ENCODE measurements around the gene PXK. TPM values are rescaled to one million over a fixed set of nuclear protein-coding genes. Genes with fewer than 3 reads are reported as not detected.

The PXK gene
- total and polyA plus RNA-seq, 7 experiments from 2014 or later = 17.3 to 38.9 (median 23.1) TPM

GRCh38 chr3:58459160-58459559, 126.5 kb downstream of the PXK start:
- H3K9me3 Mint-ChIP-seq = peaks cover 4 to 27% (median 16%) of the 10 kb centered on the region in 11 donors
- Histone ChIP-seq H3K9me3 (ENCODE audit: control insufficient read depth in 2 of 3, low read length in 3 of 3) (peaks cover 0 to 7% (median 0%) of the 10 kb centered on the region in 3 experiments), H3K27ac (ENCODE audit: low read depth, low read length) (no peak overlapping the region), H3K4me3 (ENCODE audit: low read length) (no peak overlapping the region), H3K4me1 (ENCODE audit: control insufficient read depth in 2 of 2, insufficient read depth in 2 of 2, low read length in 2 of 2) (peaks cover 3 to 7% of the 10 kb centered on the region in 2 donors), H3K27me3 (ENCODE audit: control insufficient read depth in 2 of 2, insufficient read depth in 2 of 2, low read length in 2 of 2) (no peaks in the 10 kb centered on the region), H3K36me3 (ENCODE audit: control insufficient read depth in 2 of 3, insufficient read depth in 3 of 3, low read length in 3 of 3) (no peaks in the 10 kb centered on the region)
- peaks cover 0 to 5% (median 0%) of the 10 kb centered on the region in 5 donors for H3K27me3 Mint-ChIP-seq
- H3K4me1 Mint-ChIP-seq = peaks cover 0 to 8% (median 6%) of the 10 kb centered on the region in 7 donors
- no peak overlapping the region for H3K4me3 Mint-ChIP-seq
- POLR2A ChIA-PET = no interaction called here
- H3K36me3 Mint-ChIP-seq = peaks cover 2 to 13% (median 10%) of the 10 kb centered on the region in 5 donors
- CTCF ChIA-PET = interaction anchor here (0.6 kb wide), 1 partner anchor 12 kb away, joined by 3 read pairs; no protein-coding TSS in a partner anchor
- DNase-seq (no peak), ATAC-seq (no peak)
- intact Hi-C loops (cut with micrococcal nuclease) = no loop called here
- no peak overlapping the region for H3K27ac Mint-ChIP-seq

GRCh38 chr3:58462829-58463180, 130.1 kb downstream of the PXK start:
- H3K9me3 ChIP-seq (ENCODE audit: control insufficient read depth in 2 of 3, low read length in 3 of 3) = no peaks in the 10 kb centered on the region
- H3K36me3 ChIP-seq (ENCODE audit: control insufficient read depth in 2 of 3, insufficient read depth in 3 of 3, low read length in 3 of 3) = no peaks in the 10 kb centered on the region
- H3K4me1 ChIP-seq (ENCODE audit: control insufficient read depth in 2 of 2, insufficient read depth in 2 of 2, low read length in 2 of 2) = peaks cover 4 to 7% of the 10 kb centered on the region in 2 donors
- H3K4me3 Mint-ChIP-seq = peak overlapping the region in 1 of 10 donors; percentile 51
- H3K9me3 Mint-ChIP-seq = peaks cover 0 to 4% (median 0%) of the 10 kb centered on the region in 11 donors
- POLR2A ChIA-PET = no interaction called here
- H3K27me3 ChIP-seq (ENCODE audit: control insufficient read depth in 2 of 2, insufficient read depth in 2 of 2, low read length in 2 of 2) = no peaks in the 10 kb centered on the region
- DNase-seq = no peak
- no peaks in the 10 kb centered on the region for H3K36me3 Mint-ChIP-seq
- ATAC-seq = no peak
- H3K27ac ChIP-seq (ENCODE audit: low read depth, low read length) = no peak overlapping the region
- H3K27ac Mint-ChIP-seq = no peak overlapping the region
- peaks cover 0 to 12% (median 6%) of the 10 kb centered on the region in 7 donors for H3K4me1 Mint-ChIP-seq
- CTCF ChIA-PET = no interaction called here
- intact Hi-C loops (cut with micrococcal nuclease) = loop anchor here (1.0 to 2.0 kb wide), 5 partner anchors 8 to 167 kb away; partner anchors contain the start of gene PDHB (in 1 of the 2)
- H3K4me3 ChIP-seq (ENCODE audit: low read length) = no peak overlapping the region
- H3K27me3 Mint-ChIP-seq = peaks cover 0 to 7% (median 0%) of the 10 kb centered on the region in 5 donors

- Histone ChIP-seq H3K4me1 (ENCODE audit: control insufficient read depth in 2 of 2, insufficient read depth in 2 of 2, low read length in 2 of 2) (peaks cover 4 to 7% of the 10 kb centered on the region in 2 donors), H3K36me3 (ENCODE audit: control insufficient read depth in 2 of 3, insufficient read depth in 3 of 3, low read length in 3 of 3) (no peaks in the 10 kb centered on the region), H3K4me3 (ENCODE audit: low read length) (peak overlapping the region; percentile 20), H3K27ac (ENCODE audit: low read depth, low read length) (no peak overlapping the region), H3K27me3 (ENCODE audit: control insufficient read depth in 2 of 2, insufficient read depth in 2 of 2, low read length in 2 of 2) (no peaks in the 10 kb centered on the region), H3K9me3 (ENCODE audit: control insufficient read depth in 2 of 3, low read length in 3 of 3) (no peaks in the 10 kb centered on the region)
- Mint-ChIP-seq H3K27me3 (peaks cover 0 to 7% (median 0%) of the 10 kb centered on the region in 5 donors), H3K9me3 (peaks cover 0 to 1% (median 0%) of the 10 kb centered on the region in 11 donors), H3K4me3 (peak overlapping the region in 7 of 10 donors; percentile 34 to 65 (median 51)), H3K36me3 (no peaks in the 10 kb centered on the region), H3K27ac (no peak overlapping the region), H3K4me1 (peaks cover 0 to 12% (median 6%) of the 10 kb centered on the region in 7 donors)
- DNase-seq (peak; percentile 16 to 76 (median 40)), ATAC-seq (peak; percentile 98)
- intact Hi-C loops (cut with micrococcal nuclease) = loop anchor here (1.0 to 2.0 kb wide), 5 partner anchors 8 to 167 kb away; partner anchors contain the start of gene PDHB (in 1 of the 2)
- CTCF ChIA-PET = interaction anchor here (0.7 to 1.3 kb wide), 8 partner anchors 9 to 167 kb away, joined by 3 to 4 read pairs (median 3); partner anchors contain the start of genes HTD2, PDHB and RPP14
- POLR2A ChIA-PET = interaction anchor here (1.1 kb wide), 1 partner anchor 157 kb away, joined by 3 read pairs; the partner anchor contains the start of genes HTD2 and RPP14
Measured at GRCh38 chr3:58463181-58463941, 130.7 kb downstream of the PXK start.

GRCh38 chr3:58463942-58464271, 131.2 kb downstream of the PXK start:
- Mint-ChIP-seq H3K9me3 (peaks cover 0 to 1% (median 0%) of the 10 kb centered on the region in 11 donors), H3K27me3 (peaks cover 0 to 7% (median 0%) of the 10 kb centered on the region in 5 donors), H3K27ac (no peak overlapping the region), H3K4me1 (peaks cover 0 to 14% (median 6%) of the 10 kb centered on the region in 7 donors), H3K4me3 (peak overlapping the region in 5 of 10 donors; percentile 44 to 65 (median 54)), H3K36me3 (no peaks in the 10 kb centered on the region)
- DNase-seq (no peak), ATAC-seq (no peak)
- H3K27ac ChIP-seq (ENCODE audit: low read depth, low read length) = no peak overlapping the region
- no peaks in the 10 kb centered on the region for H3K36me3 ChIP-seq (ENCODE audit: control insufficient read depth in 2 of 3, insufficient read depth in 3 of 3, low read length in 3 of 3)
- intact Hi-C loops (cut with micrococcal nuclease) = loop anchor here (1.0 to 2.0 kb wide), 5 partner anchors 7 to 166 kb away; partner anchors contain the start of gene PDHB (in 1 of the 2)
- peaks cover 4 to 7% of the 10 kb centered on the region in 2 donors for H3K4me1 ChIP-seq (ENCODE audit: control insufficient read depth in 2 of 2, insufficient read depth in 2 of 2, low read length in 2 of 2)
- ChIA-PET POLR2A (interaction anchor here (1.1 kb wide), 1 partner anchor 158 kb away, joined by 3 read pairs; the partner anchor contains the start of genes HTD2 and RPP14), CTCF (interaction anchor here (0.8 to 1.3 kb wide), 7 partner anchors 9 to 166 kb away, joined by 3 to 4 read pairs (median 3); partner anchors contain the start of genes HTD2, PDHB and RPP14)
- no peak overlapping the region for H3K4me3 ChIP-seq (ENCODE audit: low read length)
- no peaks in the 10 kb centered on the region for H3K27me3 ChIP-seq (ENCODE audit: control insufficient read depth in 2 of 2, insufficient read depth in 2 of 2, low read length in 2 of 2)
- H3K9me3 ChIP-seq (ENCODE audit: control insufficient read depth in 2 of 3, low read length in 3 of 3) = no peaks in the 10 kb centered on the region

- Mint-ChIP-seq H3K36me3 (no peaks in the 10 kb centered on the region), H3K27me3 (peaks cover 0 to 7% (median 0%) of the 10 kb centered on the region in 5 donors), H3K9me3 (no peaks in the 10 kb centered on the region), H3K27ac (no peak overlapping the region), H3K4me1 (peaks cover 0 to 20% (median 6%) of the 10 kb centered on the region in 7 donors), H3K4me3 (no peak overlapping the region)
- H3K27ac ChIP-seq (ENCODE audit: low read depth, low read length) = no peak overlapping the region
- no peaks in the 10 kb centered on the region for H3K9me3 ChIP-seq (ENCODE audit: control insufficient read depth in 2 of 3, low read length in 3 of 3)
- intact Hi-C loops (cut with micrococcal nuclease) = no loop called here
- no peak for ATAC-seq
- H3K36me3 ChIP-seq (ENCODE audit: control insufficient read depth in 2 of 3, insufficient read depth in 3 of 3, low read length in 3 of 3) = no peaks in the 10 kb centered on the region
- POLR2A ChIA-PET = no interaction called here
- CTCF ChIA-PET = no interaction called here
- DNase-seq = no peak
- no peak overlapping the region for H3K4me3 ChIP-seq (ENCODE audit: low read length)
- peaks cover 4 to 7% of the 10 kb centered on the region in 2 donors for H3K4me1 ChIP-seq (ENCODE audit: control insufficient read depth in 2 of 2, insufficient read depth in 2 of 2, low read length in 2 of 2)
- no peaks in the 10 kb centered on the region for H3K27me3 ChIP-seq (ENCODE audit: control insufficient read depth in 2 of 2, insufficient read depth in 2 of 2, low read length in 2 of 2)
Measured at GRCh38 chr3:58464866-58465265, 132.2 kb downstream of the PXK start.

- no peak overlapping the region for H3K27ac ChIP-seq (ENCODE audit: low read depth, low read length)
- ChIA-PET CTCF (no interaction called here), POLR2A (no interaction called here)
- H3K4me3 ChIP-seq (ENCODE audit: low read length) = no peak overlapping the region
- peaks cover 0 to 7% (median 0%) of the 10 kb centered on the region in 5 donors for H3K27me3 Mint-ChIP-seq
- H3K27ac Mint-ChIP-seq = no peak overlapping the region
- peaks cover 7 to 22% of the 10 kb centered on the region in 2 donors for H3K4me1 ChIP-seq (ENCODE audit: control insufficient read depth in 2 of 2, insufficient read depth in 2 of 2, low read length in 2 of 2)
- ATAC-seq (no peak), DNase-seq (no peak)
- no peaks in the 10 kb centered on the region for H3K27me3 ChIP-seq (ENCODE audit: control insufficient read depth in 2 of 2, insufficient read depth in 2 of 2, low read length in 2 of 2)
- no peaks in the 10 kb centered on the region for H3K36me3 ChIP-seq (ENCODE audit: control insufficient read depth in 2 of 3, insufficient read depth in 3 of 3, low read length in 3 of 3)
- intact Hi-C loops (cut with micrococcal nuclease) = no loop called here
- H3K4me3 Mint-ChIP-seq = no peak overlapping the region
- H3K9me3 Mint-ChIP-seq = peaks cover 0 to 1% (median 0%) of the 10 kb centered on the region in 11 donors
- no peaks in the 10 kb centered on the region for H3K36me3 Mint-ChIP-seq
- no peaks in the 10 kb centered on the region for H3K9me3 ChIP-seq (ENCODE audit: control insufficient read depth in 2 of 3, low read length in 3 of 3)
- peaks cover 4 to 41% (median 13%) of the 10 kb centered on the region in 7 donors for H3K4me1 Mint-ChIP-seq
Measured at GRCh38 chr3:58466899-58467563, 134.3 kb downstream of the PXK start.

Data from naive thymus-derived CD4-positive, alpha-beta T cell (primary cell).